HPDE6-E6E7 (cell line): Measurements from ENCODE around the gene MMP25.
"Not testable (repeated sequence)": the region's sequence is repeated elsewhere in the genome, so short reads cannot be mapped to it uniquely, and the experiment has no call there.

Experiments
- DNase-seq: peaks from one replicate; pipeline ENCODE4 v3.0.0; 2011; ENCODE audit warnings: missing footprints; ENCODE audit errors: extremely low spot score

Gene MMP25

DNA sequence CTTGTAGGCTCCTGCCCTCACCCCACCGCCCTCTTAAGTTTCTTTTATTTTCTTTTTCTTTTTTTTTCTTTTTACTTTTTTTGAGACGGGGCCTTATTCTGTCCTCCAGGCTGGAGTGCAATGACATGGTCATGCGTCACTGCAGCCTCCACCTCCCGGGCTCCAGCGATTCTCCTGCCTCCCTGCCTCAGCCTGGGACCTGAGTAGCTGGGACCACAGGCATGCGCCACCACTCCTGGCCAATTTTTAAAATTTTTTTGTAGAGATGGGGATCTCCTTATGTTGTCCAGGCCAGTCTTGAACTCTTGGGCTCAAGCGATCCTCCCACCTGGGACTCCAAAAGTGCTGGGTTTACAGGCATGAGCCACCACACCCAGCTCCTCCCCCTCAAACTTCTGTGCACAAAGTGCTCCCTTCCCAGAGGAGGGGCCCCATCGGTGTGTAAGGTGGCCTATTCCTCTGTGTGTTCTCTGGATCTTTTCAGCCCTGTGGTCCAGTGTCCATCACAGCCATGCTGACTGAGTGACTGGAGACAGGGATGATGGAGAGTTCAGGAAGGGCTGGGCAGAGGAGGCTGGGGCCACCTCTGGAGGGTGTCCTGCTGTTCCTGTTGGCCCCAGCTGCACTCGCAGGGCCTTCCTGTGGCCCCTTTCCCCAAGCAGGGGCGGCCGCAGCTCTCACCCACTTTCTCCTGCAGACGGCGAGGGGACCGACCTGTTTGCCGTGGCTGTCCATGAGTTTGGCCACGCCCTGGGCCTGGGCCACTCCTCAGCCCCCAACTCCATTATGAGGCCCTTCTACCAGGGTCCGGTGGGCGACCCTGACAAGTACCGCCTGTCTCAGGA is 10.2 kb downstream of the MMP25 start:
- DNase-seq: no peak

DNA sequence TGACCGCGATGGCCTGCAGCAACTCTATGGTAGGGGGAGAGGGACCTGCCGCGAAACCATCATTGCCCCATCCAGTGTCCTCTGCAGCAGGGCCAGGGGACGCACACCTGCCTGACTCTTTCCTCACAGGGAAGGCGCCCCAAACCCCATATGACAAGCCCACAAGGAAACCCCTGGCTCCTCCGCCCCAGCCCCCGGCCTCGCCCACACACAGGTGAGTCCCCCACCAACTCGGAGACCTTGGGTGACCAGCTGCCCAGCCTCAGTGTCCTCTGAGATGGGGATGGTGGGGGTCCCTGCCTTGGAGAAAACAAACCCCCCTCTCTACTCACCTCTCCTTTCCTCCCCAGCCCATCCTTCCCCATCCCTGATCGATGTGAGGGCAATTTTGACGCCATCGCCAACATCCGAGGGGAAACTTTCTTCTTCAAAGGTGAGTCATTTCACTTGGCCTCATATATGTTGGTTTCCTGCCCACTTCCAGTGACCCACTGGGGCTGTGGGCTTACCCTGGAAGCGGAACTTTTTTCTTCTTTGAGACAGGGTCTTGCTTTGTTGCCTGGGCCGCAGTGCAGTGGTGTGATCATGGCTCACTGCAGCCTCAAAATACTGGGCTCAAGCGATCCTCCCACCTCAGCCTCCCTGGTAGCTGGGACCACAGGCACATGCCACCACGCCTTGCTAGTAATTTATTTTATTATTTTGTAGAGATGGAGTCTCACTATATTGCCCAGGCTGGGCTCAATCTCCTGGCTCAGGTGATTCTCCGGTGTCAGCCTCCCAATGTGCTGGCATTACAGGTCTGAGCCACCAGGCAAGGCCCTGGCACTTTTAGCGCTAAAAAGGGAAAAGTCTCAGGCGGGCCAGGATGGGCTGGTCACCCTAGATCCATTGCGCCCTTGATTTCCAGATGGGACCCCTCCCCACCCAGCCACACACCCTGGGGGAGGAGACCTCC is 11.1 kb downstream of the MMP25 start:
- DNase-seq: no peak

DNA sequence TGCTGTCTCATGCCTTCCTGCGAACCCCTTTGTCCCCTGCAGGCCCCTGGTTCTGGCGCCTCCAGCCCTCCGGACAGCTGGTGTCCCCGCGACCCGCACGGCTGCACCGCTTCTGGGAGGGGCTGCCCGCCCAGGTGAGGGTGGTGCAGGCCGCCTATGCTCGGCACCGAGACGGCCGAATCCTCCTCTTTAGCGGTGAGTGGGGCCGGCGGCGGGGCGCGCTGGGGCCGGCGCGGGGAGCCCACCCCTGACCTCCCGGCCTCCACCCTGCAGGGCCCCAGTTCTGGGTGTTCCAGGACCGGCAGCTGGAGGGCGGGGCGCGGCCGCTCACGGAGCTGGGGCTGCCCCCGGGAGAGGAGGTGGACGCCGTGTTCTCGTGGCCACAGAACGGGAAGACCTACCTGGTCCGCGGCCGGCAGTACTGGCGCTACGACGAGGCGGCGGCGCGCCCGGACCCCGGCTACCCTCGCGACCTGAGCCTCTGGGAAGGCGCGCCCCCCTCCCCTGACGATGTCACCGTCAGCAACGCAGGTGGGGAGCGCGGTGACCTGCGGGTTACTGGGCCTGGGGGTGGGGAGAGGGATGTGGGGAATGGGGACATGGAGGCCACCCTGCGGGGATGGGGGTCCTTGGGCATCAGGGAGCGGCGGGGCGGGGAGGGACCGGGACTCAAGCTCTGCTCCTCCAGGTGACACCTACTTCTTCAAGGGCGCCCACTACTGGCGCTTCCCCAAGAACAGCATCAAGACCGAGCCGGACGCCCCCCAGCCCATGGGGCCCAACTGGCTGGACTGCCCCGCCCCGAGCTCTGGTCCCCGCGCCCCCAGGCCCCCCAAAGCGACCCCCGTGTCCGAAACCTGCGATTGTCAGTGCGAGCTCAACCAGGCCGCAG is 12.0 kb downstream of the MMP25 start:
- DNase-seq: no peak

DNA sequence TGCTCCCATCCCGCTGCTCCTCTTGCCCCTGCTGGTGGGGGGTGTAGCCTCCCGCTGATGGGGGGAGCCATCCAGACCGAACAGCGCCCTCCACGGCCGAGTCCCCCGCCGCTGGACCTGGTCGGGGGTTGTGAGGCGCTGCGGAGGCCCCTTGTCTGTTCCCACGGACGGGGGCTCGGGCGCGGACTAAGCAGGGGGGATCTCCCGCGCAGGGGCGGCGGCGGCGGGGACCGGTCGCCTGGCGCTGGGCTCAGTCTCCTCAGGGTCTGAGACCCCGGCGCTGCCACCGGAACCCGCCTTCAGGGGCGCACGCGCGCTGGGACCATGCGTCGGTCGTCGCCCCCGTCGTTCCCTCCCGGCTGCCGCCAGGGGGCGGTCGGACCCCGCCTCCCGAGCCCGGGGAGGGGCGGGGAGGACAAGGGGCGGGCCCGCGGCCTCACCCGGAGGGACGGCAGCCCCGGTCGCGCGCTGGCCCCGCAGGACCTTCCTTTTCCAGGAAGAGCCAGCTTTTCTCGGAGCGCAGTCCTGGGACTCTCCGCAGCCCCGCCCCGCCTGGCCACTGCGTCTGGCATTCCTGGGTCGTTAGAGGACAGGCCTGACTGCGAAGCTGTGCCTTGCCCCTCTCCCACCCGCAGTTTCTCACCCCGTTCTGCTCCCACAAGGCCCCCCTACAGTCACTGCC is 12.8 kb downstream of the MMP25 start:
- DNase-seq: peak; percentile 80

DNA sequence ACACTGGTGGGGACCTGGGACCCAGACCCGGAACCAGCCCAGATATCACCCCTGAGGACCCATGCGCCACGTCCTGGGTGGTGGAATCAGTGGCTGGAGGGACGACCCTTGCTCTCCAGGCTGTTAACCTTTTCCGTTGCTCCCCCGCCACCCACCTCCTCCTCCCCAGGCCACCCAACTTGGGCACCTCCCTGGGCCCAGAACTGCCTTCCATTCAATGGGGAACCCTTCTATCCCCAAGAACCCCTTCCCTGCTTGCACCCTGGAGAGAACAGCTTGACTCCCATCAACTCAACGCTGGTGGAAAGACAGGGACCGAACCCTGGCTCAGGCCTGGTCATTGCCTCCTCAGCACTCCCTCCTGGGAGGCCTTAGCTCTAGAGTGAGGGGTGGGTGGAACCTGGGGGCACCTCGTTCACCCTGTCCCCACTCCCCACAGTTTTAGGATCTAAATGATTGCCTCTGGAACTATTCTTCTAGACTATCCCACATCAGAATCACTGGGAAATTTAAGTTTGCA is 13.4 kb downstream of the MMP25 start:
- no peak for DNase-seq

DNA sequence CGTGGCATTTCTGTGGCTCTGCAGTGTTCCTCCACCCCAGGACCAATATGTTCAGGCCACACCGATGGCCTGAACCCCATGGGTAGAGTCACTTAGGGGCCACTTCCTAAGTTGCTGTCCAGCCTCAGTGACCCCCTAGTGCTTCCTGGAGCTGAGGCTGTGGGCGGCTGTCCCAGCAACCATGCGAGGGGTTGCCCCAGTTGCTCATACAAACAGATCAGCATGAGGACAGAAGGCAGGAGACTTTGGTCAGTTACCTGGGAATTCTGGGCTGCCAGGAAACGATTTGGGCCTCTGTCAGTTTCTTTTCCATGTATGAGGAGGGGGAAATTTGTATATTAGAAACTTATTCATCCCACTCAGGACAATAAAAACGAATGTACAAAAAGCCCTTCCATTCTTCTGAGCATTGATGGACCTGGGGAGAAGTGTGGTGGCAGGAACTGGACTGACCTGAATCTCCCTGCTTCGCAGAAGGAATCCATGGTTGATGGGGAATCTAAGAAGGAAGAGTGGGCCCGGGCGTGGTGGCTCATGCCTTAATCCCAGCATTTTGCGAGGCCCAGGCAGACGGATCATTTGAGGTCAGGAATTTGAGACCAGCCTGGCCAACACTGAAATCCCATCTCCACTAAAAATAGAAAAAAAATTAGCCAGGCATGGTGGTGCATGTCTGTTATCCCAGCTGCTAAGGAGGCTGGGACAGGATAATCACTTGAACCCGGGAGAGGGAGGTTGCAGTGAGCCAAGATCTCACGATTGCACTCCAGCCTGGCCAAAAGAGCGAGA is 14.2 kb downstream of the MMP25 start:
- DNase-seq: no peak

DNA sequence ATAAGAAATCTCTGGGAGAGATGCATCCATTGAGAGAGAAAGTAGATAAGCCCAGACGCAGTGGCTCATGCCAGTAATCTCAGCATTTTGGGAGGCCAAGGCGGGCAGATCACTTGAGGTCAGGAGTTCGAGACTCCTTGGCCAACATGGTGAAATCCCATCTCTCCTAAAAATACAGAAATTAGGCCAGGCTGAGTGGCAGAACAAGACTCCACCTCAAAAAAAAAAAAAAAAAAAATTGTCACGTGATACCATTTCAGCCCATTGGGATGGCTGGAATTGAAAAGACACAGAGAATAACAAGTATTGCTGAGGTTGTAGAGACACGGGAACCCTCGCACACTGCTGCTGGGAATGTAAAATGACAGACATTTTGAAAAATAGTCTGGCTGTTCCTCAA is 16.2 kb downstream of the MMP25 start:
- no peak for DNase-seq

DNA sequence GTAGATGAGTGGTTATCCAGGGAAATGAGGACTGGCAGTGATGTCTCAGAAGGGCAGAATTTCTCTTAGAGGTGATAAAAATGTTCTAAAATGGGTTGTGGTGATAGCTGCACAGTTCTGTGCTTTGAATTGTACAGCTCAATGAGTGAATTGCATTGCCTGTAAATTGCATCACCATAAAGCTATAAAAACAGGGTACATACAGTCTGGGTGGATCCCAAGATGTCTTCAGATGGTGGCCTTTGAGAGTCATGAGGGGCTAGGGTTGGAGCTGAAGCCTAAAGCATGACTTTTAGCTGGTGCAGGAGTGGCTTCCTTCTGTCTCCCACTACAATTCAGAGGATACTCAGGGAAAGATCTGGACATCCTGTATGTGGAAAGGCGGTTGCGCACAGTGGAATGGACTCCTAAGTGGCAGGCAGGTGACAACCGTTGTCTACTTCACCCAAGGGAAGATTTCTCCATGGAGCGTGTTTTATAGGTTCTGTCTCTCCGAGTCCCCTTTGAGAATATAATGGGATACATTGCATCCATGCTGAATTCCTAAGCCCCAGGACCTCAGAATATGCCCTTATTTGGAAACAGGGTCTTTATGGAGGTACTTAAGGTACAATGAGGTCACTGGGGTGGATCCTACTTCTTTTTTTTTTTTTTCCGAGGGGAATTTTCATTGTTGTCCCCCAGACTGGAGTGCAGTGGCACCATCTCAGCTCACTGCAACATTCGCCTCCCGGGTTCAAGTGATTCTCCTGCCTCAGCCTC is 17.4 kb downstream of the MMP25 start:
- no peak for DNase-seq

DNA sequence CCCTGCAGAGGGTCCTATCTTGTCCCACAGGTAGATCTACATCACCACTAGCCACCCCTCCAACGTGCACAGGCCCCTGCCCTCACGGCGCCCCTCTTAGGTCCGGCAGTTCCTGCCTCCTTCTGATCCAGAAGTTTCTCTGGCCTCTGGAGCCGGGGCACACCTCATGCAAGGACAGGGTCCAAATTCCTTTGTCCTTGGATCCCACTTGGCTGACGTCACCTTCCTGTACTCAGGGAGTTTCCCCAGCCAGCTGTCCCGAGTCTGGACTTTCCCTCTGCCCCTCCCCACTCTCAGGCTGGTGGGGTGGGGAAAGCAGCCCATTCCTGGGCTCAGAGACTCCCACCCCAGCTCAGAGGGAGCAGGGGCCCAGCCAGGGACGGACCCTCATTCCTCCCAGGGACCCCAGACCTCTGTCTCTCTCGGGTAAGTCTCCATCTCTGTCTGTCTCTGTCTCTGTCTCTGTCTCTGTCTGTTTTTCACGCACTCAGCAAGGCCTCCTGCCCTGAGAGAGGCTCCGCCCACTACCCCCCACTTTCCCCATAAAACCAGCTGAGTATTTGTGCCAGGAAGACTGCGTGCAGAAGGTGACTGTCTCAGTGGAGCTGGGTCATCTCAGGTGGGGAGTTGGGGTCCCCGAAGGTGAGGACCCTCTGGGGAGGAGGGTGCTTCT is 18.8 kb downstream of the MMP25 start, which contains the start of gene IL32:
Gene IL32 (plus strand): TSS at position 572 of the 673 bp plus-strand sequence. CDS start 172 bp downstream, outside the sequence.
- DNase-seq: peak; percentile 78

DNA sequence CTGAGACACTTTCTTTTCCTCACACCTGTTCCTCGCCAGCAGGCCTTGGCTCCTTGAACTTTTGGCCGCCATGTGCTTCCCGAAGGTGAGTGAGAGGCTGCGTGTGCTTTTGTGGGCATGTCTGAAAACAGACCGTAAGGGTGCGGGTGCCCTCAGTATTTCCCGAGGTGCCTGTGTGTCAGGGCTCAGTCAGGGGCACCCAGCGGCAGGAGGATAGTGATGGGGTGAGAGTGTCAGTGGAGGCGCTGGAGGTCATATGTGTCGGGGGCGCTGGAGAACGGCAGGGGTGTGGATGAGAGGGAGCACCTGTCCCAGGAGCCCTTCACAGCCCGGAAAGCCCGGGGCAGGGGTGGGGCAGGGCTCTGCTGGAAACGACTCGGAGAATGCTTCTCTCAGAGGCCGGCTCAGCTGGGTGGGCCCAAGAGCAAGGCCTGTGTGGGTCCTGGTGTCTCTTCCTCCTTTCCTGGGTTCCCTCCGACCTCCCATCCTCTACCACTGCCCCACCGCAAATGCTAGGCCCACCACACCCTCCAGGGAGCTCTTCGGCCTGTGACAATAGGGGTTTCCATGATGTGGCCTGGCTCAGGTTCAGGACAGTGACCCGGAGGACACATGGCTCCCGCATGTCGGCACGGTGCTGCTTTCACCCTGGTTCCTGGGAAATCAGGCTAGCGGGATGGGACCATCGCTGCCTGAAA is 19.5 kb downstream of the MMP25 start:
- no peak for DNase-seq

DNA sequence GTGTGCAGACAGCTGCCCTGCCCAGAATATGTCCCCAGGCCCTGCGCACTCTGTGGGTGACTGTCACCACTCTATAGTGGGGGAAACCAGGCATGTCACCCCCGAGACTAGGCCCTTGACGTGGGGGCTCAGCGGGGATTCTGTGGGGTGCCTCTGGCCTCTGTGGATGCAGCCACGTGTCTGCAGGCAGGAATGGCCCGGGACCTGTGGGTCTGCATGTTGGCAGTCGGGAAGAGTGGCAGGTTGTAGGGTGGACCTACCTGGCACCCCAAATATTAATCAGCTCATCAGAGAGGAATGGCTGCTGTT is 20.0 kb downstream of the MMP25 start:
- no peak for DNase-seq

DNA sequence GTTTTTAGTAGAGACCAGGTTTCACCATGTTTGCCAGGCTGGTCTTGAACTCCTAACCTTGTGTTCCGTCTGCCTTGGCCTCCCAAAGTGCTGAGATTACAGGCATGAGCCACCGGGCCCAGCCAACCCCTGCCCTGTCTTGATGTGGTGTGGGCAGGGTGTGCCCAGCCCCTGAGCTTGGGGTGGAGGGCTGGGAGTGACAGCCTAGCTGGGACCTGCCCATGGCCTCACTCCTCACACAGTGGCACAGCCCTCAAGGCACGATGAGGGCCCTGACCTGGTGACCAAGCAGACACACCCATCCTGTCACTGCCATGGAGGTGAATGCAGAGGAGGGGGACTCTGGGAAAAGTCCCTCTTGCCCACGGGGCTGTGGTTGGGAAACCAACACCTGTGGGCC is 22.1 kb downstream of the MMP25 start:
- DNase-seq: no peak

DNA sequence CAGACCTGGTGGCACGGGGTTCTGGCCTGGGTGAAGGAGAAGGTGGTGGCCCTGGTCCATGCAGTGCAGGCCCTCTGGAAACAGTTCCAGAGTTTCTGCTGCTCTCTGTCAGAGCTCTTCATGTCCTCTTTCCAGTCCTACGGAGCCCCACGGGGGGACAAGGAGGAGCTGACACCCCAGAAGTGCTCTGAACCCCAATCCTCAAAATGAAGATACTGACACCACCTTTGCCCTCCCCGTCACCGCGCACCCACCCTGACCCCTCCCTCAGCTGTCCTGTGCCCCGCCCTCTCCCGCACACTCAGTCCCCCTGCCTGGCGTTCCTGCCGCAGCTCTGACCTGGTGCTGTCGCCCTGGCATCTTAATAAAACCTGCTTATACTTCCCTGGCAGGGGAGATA is 22.8 kb downstream of the MMP25 start:
- not testable (repeated sequence) for DNase-seq

DNA sequence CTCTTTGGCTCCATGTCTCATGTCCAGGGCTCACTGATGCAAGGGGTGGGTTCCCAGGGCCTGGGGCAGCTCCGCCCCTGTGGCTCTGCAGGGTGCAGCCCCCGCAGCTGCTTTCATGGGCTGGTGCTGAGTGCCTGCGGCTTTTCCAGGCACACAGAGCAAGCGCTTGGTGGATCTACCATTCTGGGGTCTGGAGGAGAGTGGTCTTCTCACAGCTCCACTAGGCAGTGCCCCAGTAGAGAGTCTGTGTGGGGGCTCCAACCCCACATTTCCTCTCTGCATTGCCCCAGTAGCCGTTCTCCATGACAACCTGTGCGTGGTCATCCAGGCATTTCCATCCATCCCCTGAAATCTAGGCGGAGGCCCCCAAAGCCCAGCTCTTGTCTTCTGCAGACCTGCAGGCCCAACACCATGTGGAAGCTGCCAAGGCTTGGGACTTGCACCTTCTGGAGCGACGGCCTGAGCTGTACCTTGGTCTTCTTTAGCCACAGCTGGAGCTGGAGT is 24.3 kb downstream of the MMP25 start:
- no peak for DNase-seq

DNA sequence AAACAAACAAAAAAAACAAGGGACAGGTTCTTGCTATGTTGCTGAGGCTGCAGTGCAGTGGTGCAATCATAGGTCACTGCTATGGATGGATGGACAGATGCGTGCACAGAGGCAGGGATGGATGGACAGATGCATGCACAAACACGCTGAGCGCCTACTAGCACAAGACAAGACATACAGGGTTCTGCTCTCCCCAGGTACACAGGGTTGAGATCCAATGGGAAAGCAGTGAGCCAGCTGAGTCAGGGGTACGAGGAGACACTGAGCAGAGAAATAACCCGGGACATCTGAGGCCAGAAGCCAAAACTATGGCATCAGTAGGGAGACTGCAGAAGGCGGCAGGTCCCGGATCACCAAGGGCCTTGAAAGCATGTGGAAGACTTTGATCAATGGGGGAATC is 25.3 kb downstream of the MMP25 start:
- no peak for DNase-seq

DNA sequence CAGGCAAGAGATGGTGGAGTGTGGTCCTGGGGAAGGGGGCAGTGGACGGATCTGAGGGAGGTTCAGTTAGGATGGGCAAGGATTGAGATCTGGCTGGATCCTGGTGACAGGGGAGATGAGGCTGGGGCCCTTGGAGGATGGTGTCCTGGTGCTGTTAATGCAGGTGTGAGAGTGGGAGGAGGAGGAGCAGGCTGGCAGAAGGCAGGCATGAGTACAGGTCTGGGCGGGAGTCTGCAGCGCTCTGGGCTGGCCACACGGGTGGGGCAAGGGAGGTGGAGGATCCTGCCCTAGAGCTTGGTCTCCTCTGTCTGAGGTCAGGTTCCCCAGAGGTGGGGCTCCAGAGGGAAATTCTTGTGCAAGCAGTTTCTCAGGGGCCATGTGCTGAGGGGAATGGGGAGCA is 25.8 kb downstream of the MMP25 start:
- not testable (repeated sequence) for DNase-seq

DNA sequence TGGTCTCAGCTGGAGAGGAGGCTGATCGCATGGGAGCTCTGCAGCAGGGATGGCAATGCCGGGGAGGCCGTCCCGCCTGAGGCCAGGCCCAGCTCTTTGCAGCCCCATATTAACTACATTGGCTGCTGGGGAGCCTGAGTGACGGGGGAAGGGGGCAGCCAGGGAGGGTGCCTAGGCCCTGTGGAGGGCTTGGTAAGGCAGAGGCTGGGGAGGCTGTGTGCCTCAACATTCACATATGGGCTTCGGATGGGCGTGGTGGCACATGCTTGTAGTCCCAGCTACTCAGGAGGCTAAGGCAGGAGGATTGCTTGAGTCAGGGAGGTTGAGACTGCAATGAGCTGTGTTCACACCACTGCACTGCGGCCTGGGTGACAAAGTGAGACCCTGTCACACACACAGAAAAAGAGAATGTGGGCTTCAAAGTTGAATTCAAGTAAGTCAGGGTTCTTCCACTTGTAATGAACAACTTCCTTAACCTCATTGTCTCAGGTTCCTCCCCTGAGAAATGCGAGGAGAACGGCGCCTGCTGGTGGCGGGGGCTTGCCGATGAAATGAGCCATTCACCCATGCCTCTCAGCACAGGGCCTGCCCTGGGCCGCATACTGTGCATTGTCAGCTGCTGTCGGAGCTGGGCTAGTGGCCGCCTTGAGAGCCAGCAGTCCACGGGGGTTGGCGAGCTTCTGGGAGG is 26.4 kb downstream of the MMP25 start:
- DNase-seq: not testable (repeated sequence)
